Keratinocyte (primary cell): Measurements from ENCODE around the gene MYL6.

Experiments
- EZH2 ChIP-seq: IDR thresholded peaks from one replicate; pipeline ENCODE4 v1.6.1; 2012; ENCODE audit warnings: inconsistent platforms, mild to moderate bottlenecking, low read length, moderate library complexity
- TF ChIP-seq, protein P1 (sequence below), 3 experiments: IDR thresholded peaks in 1 of 3; conservative IDR thresholded peaks in 1 of 3; optimal IDR thresholded peaks in 1 of 3; 2 replicates in 2 of 3; 3 replicates in 1 of 3; pipeline versions ENCODE3 to v1.5.1; 2011; ENCODE audit warnings: low read length in 3 of 3, mild to moderate bottlenecking in 3 of 3, moderate library complexity in 2 of 3, control low read depth in 1 of 3, inconsistent platforms in 1 of 3; ENCODE audit not compliant: insufficient read depth in 2 of 3; ENCODE audit errors: extremely low read depth in 1 of 3

DNA sequence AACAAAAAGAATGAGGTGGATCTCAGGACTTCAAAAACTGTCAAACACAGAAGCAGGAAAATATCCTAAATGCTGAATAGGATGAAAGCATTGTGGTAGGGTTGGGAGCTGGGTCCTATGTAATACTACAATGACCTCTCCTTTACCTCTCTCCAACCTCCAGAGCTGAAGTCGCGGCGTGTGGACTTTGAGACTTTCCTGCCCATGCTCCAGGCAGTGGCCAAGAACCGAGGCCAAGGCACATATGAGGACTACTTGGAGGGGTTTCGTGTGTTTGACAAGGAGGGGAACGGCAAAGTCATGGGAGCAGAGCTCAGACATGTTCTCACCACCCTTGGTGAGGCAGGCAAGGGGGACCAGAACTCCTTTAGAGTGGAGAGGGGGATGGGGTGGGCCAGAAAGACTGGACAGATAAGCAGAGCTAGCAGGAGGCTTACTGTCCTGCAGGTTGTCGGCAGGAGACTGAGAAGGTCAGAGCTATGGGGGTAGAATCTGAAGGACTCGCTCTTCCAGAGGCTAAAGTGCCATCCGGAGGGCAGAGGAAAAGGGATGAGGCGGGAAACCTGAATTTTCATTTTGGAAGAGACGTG, 2.8 kb upstream of the MYL6 start:
- TF ChIP-seq, protein P1, sequence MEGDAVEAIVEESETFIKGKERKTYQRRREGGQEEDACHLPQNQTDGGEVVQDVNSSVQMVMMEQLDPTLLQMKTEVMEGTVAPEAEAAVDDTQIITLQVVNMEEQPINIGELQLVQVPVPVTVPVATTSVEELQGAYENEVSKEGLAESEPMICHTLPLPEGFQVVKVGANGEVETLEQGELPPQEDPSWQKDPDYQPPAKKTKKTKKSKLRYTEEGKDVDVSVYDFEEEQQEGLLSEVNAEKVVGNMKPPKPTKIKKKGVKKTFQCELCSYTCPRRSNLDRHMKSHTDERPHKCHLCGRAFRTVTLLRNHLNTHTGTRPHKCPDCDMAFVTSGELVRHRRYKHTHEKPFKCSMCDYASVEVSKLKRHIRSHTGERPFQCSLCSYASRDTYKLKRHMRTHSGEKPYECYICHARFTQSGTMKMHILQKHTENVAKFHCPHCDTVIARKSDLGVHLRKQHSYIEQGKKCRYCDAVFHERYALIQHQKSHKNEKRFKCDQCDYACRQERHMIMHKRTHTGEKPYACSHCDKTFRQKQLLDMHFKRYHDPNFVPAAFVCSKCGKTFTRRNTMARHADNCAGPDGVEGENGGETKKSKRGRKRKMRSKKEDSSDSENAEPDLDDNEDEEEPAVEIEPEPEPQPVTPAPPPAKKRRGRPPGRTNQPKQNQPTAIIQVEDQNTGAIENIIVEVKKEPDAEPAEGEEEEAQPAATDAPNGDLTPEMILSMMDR (optimal IDR thresholded peaks at IDR 0.05 in 1 of 3, IDR thresholded peaks at IDR 0.05 in 1 of 3, conservative IDR thresholded peaks at IDR 0.05 in 1 of 3; ENCODE audit: extremely low read depth in 1 of 3, insufficient read depth in 2 of 3, low read length in 3 of 3), result no peak
- no peak for TF ChIP-seq EZH2
